ENCODE results near the gene PRKCE.

The PRKCE gene

GRCh38 chr2:45814951-45815621 is 163.6 kb downstream of the PRKCE start:
- DNase-seq, result no peak

- no peak for DNase-seq
These were observed 164.8 kb downstream of the PRKCE start for GRCh38 chr2:45816272-45816671.

DNA sequence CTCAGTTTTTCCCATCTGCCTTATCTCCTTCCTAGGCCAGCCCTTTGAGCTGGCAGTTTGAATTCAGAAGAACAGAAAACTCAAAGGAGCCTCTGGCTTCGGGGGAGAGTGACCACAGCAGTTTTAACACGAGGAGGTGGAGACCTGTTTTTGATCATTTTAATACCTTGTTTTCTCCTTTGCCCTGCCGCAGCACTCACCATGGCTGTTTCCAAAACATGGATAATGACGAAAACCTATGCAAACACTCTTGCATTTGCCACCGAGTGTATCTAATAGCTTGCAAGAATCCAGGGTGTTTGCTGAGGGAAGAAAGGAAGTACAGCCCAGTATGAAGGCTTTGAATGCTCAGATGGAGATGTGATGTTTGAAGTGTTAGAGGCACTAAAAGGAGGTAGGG is 167.1 kb downstream of the PRKCE start:
- DNase-seq, result no peak

DNA sequence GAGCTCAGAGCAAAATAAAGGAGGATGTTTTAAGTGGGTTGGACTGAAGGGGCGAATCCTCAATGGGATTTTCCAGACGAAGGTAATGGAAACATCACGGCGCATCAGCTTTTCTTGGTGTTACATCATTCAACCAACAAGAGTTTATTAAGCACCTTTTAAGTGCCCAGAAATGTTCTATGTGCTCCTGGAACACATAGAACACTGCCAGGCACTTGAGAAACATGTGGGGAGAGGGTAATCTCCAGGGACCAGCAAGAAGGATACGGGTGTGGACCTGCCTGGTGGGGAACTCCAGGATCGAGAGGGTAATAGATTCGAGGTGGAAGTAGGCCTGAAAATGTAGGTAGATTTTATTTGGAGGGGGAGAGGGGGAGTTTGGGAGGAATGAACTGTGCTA is 168.6 kb downstream of the PRKCE start:
- no peak for DNase-seq

DNA sequence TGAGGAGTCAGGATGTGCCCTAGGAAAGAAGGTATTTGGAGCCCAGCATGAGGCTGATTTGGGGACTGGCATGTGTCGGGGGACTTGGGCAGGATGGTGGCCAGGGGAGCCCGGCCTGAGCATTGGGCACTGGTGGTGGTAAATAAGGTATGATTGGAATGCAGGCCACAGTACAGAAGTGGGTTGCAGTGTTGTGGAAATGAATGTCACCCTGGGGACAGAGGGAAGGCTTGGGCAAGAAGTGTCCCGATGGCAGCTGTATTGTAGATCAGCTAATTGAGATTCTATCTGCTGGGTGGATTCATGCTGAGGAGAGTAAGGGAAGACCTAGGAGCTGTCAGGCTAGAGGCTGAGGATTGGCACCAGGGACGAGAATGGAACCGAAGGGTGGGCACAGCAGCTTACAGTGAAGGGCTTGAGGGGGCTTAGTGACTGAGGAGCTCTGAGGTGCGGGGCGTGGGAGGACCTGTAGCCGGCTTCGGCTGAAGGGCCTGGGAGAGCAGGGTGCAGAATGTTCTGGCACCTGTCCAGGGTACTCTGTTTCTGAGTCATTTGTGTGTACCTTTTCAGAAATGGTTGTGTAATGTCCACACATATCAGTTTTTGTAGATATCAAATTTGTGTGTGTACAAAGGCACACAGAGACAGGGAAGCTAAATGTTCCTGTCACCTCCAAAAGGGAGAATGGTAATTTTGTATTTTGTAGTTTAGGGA is 170.2 kb downstream of the PRKCE start:
- peak in 1 of 2 experiments; percentile 11 for DNase-seq

GRCh38 chr2:45822272-45822630 is 170.8 kb downstream of the PRKCE start:
- no peak for DNase-seq

- DNase-seq, result no peak
These were observed 172.3 kb downstream of the PRKCE start for GRCh38 chr2:45823723-45824206.

- DNase-seq, result no peak
These were observed 173.7 kb downstream of the PRKCE start for GRCh38 chr2:45825001-45825651.

GRCh38 chr2:45826460-45826859 is 175.0 kb downstream of the PRKCE start:
- no peak for DNase-seq

DNA sequence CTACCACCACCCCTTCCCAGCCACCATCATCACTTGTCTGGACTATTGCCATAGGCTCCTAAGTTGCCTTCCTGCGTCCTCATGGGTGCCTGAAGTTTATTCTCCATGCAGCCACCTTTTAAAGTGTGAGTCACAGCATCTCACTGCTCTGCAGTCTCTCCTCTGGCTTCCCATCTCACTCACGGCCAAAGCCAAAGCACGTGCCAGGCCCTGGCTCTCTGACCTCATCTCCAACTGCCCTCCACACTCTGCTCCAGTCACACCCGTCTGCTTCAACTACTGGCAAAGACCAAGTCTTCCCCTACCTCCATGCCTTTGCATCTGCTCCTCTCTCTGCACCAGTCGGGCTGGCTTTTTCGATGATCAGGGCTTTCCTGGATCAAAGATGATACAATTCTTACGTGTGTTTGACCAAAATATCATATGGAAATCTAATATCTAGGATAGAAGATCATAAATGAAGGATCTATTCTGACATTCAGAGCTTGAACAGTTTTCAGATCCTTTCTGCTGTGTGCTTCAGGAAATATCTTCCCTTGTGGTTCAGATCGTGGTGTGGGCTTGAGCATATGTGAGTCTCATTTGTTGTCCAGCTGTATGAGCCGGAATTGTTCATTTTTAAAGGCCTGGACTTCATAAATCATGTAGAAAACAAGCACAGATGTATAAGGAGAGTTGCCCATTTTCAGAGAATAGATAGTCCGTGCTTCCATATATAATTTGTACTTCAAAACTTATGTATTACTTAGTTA is 175.6 kb downstream of the PRKCE start:
- DNase-seq, result peak in 1 of 2 experiments; percentile 19

- no peak for DNase-seq
These were observed 178.8 kb downstream of the PRKCE start for GRCh38 chr2:45830322-45830721.

- no peak for DNase-seq
These were observed 182.0 kb downstream of the PRKCE start for GRCh38 chr2:45833301-45833967.

- no peak for DNase-seq
These were observed 182.5 kb downstream of the PRKCE start for GRCh38 chr2:45833968-45834344.

- no peak for DNase-seq
These were observed 182.9 kb downstream of the PRKCE start for GRCh38 chr2:45834372-45834771.

DNA sequence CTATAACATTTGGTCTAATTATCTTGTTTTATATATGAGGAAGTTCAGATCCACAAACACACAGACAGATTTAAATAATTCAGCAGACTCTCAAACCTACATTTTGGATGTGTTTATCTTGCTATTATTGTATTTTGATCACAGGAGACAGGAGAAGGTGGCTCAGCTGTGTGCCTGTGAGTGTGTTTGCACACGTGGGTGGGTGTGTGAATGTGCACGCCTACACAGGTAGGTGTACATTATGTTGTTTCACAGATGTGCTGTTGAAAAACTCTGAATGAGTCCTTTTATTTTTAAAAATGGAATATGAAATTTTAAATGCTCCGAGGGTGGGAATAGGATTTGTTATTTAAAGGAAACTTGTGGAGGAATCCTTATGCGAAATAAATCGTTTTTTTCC is 183.4 kb downstream of the PRKCE start:
- DNase-seq, result no peak

DNA sequence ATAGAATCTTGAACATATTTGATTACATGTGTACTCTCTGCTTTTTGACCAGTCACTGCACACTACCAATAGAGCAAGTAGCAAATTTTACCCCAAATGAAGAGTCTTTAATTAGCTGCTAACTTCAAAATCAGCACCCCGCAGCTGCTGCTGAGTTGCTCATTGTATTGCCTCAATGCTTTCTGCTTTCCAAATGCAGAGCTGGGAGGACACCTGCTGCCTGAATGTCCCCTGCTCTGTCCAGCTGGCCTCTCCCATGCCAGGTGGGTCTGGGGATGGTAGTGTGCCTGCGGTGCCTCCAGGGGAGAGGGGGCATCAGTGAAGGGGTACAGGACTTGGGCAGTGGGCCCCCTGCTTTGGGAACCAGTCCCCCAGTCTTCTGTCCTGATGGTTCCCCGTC is 184.8 kb downstream of the PRKCE start:
- DNase-seq, result no peak

DNA sequence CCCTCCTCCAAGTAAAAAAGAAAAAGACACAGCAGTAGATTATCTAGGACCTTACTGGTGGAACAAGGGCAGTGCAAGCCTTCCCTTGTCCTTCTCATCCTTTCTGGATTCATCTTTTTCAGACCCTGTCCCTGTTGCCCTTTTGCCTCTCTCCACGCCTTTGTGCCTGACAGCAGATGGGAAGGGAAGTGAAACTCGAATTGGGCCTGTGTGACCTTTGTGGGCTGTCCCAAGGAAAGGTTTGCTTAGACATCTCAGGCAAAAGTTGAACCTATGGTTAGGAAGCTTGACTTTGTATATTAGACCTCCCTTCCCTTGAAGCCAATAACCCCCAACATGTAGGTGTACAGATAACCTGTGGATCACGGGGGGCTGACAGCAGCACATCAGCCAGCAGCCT is 185.3 kb downstream of the PRKCE start:
- no peak for DNase-seq

DNA sequence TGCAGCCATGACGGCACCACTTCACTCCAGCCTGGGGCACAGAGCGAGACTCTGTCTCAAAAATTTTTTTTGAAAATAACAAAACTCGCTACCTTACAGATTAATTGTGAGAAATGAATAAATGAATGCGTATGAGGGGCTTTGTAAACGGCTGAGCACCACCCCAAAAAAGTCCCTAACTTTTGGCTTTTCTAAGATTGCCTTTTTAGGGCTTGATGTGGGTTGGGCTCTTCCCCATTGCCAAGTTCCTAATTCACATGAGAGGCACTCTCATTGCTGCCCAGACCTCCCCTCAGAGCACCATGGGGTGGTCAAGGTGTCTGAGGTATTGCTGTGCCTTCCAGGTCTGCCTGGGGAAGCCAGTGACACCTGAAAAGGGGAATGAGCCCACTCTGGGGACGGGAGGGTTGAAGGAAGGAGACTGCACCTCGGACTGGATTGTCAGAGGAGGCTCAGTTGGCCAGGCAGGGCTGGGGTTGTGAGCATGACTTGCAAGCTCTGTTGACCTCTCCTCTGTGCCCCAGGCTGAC is 186.4 kb downstream of the PRKCE start:
- DNase-seq, result no peak

DNA sequence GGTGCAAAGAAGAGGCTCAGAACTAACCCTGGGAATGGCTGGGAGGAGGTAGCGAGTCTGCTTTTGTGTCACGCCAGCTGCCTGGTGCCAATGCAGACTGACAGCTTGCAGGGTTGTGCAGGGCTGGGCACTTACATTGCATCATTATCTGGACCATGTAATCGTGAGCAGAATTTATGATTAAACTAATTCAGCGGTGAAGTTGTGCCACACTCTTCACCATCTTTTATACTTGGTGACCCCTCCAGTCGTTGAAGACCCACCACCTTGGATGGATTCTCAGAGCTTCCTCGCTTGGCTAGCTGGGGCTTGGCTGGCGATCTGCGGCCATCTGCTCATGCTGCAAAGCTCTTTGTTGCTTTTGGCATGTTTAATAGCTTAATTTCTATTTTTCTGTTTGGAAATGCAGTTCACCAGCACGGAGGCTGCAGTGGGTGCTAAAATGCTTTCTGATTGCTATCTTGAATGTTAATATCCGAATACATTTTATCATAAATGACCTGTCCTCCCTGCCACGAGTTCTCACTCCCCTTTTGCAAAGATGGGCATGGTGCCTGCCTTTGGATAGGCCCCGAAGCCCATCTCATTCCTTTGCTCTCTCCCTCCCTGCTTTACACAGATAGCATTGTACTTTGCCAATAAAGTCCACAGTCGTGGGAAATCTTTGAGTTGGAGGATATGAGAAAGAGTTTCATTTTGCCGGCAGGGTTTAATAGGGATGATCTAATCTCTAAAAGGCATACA is 188.2 kb downstream of the PRKCE start:
- DNase-seq, result no peak

DNA sequence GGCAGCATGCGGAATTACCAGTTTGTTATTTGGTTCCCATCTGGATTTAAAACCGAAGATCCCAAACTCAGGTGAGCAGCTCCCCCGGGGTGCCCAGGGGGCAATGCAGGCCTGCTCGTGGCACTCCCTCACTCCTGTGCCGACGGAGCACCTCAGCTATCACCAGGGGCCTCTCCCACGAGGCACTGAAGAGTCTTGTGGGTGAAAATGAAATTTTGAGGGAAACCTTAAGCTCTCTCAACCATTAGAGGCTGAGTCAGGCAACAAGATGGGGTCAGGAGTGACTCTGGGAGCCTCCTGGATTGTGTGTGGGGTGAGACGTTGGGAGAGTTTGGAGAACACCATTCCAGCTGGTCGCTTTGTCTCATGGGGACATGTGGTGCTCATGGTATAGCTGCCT is 189.0 kb downstream of the PRKCE start:
- DNase-seq, result no peak

DNA sequence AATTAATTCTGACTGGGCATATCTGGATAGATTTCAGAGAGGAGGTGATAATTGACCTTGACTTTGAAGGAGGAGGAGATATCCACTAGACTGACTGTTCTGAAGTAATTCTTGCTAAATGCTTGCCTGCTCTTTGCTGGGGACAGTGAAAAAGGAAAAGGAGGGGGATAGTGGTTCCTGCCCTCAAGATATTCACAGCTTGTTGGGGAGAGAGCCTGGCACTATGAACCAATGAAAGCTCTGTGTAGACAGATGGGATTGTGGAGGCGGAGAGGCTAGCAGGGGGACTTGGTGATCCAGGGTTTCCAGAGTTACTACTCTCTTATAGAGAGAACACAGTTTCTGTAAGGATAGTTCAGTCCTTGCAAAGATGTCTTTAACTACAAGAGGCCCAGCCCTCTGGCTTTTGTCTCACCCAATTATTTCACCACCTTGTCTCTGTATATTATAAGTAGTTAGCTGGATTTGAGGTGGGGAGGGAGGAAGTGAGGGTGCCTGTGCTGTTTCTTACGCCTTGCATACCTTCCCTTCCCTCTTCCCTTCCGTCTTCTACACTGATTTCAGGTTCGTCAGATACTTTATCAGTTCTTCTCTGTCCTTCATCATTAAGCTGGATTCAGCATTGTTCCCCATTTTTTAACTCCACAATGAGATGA is 190.4 kb downstream of the PRKCE start:
- DNase-seq, result no peak
